GM23338 (cell line): Measurements from ENCODE around the gene TMEM231. TPM values are rescaled to one million over a fixed set of nuclear protein-coding genes. Genes with fewer than 3 reads are reported as not detected.
A peak's percentile ranks its signal among the peaks of the same experiment; 100 is the strongest.

Experiments used
- ATAC-seq: fragments of 200-7000 bp; cut with Tn5 transposase; 3 replicates; pipeline ENCODE4 v1.9.1; 2020
- DNase-seq: peaks from one replicate; pipeline ENCODE4 v3.0.0-alpha.2; 2015; ENCODE audit warnings: low spot score
- H2AFZ ChIP-seq: fragments of 200-600 bp; sonication (generic); 2 replicates; pipeline ENCODE4 v1.8.0; 2016; ENCODE audit warnings: antibody characterized with exemption, mild to moderate bottlenecking, moderate library complexity
- H3F3A ChIP-seq: fragments of 200-600 bp; sonication (generic); replicated peaks from 2 replicates; pipeline ENCODE4 v1.8.0; 2017; ENCODE audit warnings: antibody characterized with exemption, mixed run types, low read depth
- H3K27ac ChIP-seq: fragments of 200-600 bp; sonication (generic); 2 replicates; pipeline ENCODE4 v1.6.1; 2016; ENCODE audit warnings: low read depth
- H3K27me3 ChIP-seq: fragments of 200-600 bp; sonication (generic); 2 replicates; pipeline ENCODE4 v1.8.0; 2016; ENCODE audit warnings: mild to moderate bottlenecking, mixed run types, moderate library complexity; ENCODE audit not compliant: insufficient read depth
- H3K36me3 ChIP-seq: fragments of 200-600 bp; sonication (generic); 2 replicates; pipeline ENCODE4 v1.8.0; 2016; ENCODE audit warnings: mild to moderate bottlenecking; ENCODE audit not compliant: insufficient read depth
- H3K4me1 ChIP-seq: fragments of 200-600 bp; sonication (generic); 2 replicates; pipeline ENCODE4 v1.8.0; 2016; ENCODE audit warnings: mild to moderate bottlenecking, moderate library complexity; ENCODE audit not compliant: insufficient read depth
- H3K4me2 ChIP-seq: fragments of 200-600 bp; sonication (generic); 2 replicates; pipeline ENCODE4 v1.7.1; 2017; ENCODE audit warnings: mixed run types
- H3K4me3 ChIP-seq: fragments of 200-600 bp; sonication (generic); 2 replicates; pipeline ENCODE4 v1.6.1; 2016; ENCODE audit warnings: mixed run types
- H3K79me2 ChIP-seq: fragments of 200-600 bp; sonication (generic); replicated peaks from 2 replicates; pipeline ENCODE4 v1.8.0; 2017; ENCODE audit warnings: mild to moderate bottlenecking; ENCODE audit not compliant: insufficient read depth
- H3K9me2 ChIP-seq: fragments of 200-600 bp; sonication (generic); 2 replicates; pipeline ENCODE4 v1.8.0; 2017; ENCODE audit not compliant: insufficient read depth
- H4K20me1 ChIP-seq: fragments of 200-600 bp; sonication (generic); replicated peaks from 2 replicates; pipeline ENCODE4 v1.8.0; 2017; ENCODE audit warnings: mild to moderate bottlenecking; ENCODE audit not compliant: insufficient read depth
- H3K27ac Mint-ChIP-seq: 2 replicates; pipeline ENCODE4 v1.8.0; 2020; ENCODE audit warnings: inconsistent platforms, mild to moderate bottlenecking, moderate library complexity, mixed read lengths
- H3K27me3 Mint-ChIP-seq: 3 replicates; pipeline ENCODE4 v1.8.0; 2022; ENCODE audit warnings: low read depth, mild to moderate bottlenecking, moderate library complexity, mixed read lengths, inconsistent platforms; ENCODE audit not compliant: insufficient read depth, poor library complexity
- H3K36me3 Mint-ChIP-seq: 3 replicates; pipeline ENCODE4 v1.8.0; 2021; ENCODE audit warnings: low read depth, mild to moderate bottlenecking, inconsistent platforms, moderate library complexity, mixed read lengths
- H3K4me1 Mint-ChIP-seq: 3 replicates; pipeline ENCODE4 v1.8.0; 2020; ENCODE audit warnings: mild to moderate bottlenecking, inconsistent platforms, mixed read lengths
- H3K4me3 Mint-ChIP-seq: 3 replicates; pipeline ENCODE4 v1.8.0; 2021; ENCODE audit warnings: moderate library complexity, mild to moderate bottlenecking, inconsistent platforms, mixed read lengths
- H3K9me3 Mint-ChIP-seq: 3 replicates; pipeline ENCODE4 v1.8.0; 2020; ENCODE audit warnings: moderate library complexity, mild to moderate bottlenecking, inconsistent platforms, mixed read lengths
- ETS1 ChIP-seq: IDR thresholded peaks from 2 replicates; pipeline ENCODE4 v1.6.1; 2016; ENCODE audit warnings: antibody characterized with exemption
- JUNB ChIP-seq: IDR thresholded peaks from one replicate; pipeline ENCODE4 v1.6.1; 2016; ENCODE audit warnings: antibody characterized with exemption; ENCODE audit not compliant: unreplicated experiment
- NANOG ChIP-seq: IDR thresholded peaks from 2 replicates; pipeline ENCODE4 v1.6.1; 2016; ENCODE audit warnings: antibody characterized with exemption, borderline replicate concordance
- POLR2AphosphoS5 ChIP-seq: IDR thresholded peaks from 2 replicates; pipeline ENCODE4 v1.6.1; 2016; ENCODE audit warnings: antibody characterized with exemption, low read depth
- REST ChIP-seq: IDR thresholded peaks from one replicate; pipeline ENCODE4 v1.6.1; 2018; ENCODE audit warnings: antibody characterized with exemption; ENCODE audit not compliant: unreplicated experiment
- ZNF114 ChIP-seq: fragments of 250-450 bp; sonication (Bioruptor Pico); IDR thresholded peaks from 2 replicates; pipeline ENCODE4 v1.5.0; 2020; ENCODE audit warnings: mild to moderate bottlenecking, moderate library complexity
- ZNF462 ChIP-seq: fragments of 250-450 bp; sonication (Bioruptor Pico); IDR thresholded peaks from 2 replicates; pipeline ENCODE4 v1.5.0; 2020; ENCODE audit warnings: mild to moderate bottlenecking, moderate library complexity
- polyA plus RNA-seq: library from polyadenylated mRNA; unstranded; fragments of >200 nt; fragmentation: Nextera tagmentation; extraction: Ambion mirVana; gene quantifications from 2 replicates; pipeline ENCODE4 v1.2.1, GENCODE V29; 2016
- total RNA-seq: library from RNA; depleted of rRNA; stranded (reverse); fragments of >200 nt; shearing (Covaris generic); gene quantifications from 2 replicates; pipeline ENCODE4 v1.2.3, GENCODE V29; 2014

TMEM231 gene
- total and polyA plus RNA-seq, 2 experiments from 2014 or later, result 5.3 to 19.9 TPM

GRCh38 chr16:75567911-75568310, 11.9 kb upstream of the TMEM231 start (continued):
- TF ChIP-seq ZNF462 (no peak), JUNB (no peak), ZNF114 (no peak), NANOG (no peak), POLR2AphosphoS5 (no peak), REST (no peak)

- Histone ChIP-seq H3K4me2 (peak overlapping the region; percentile 99), H3K4me3 (peak overlapping the region; percentile 99), H3K27me3 (no peaks in the 10 kb centered on the region), H4K20me1 (peaks cover 17% of the 10 kb centered on the region), H3F3A (peaks cover 3% of the 10 kb centered on the region; the same call in 1 of the 2 replicates), H3K9me2 (no peaks in the 10 kb centered on the region), H3K79me2 (peaks cover 21% of the 10 kb centered on the region), H3K27ac (no peak overlapping the region), H3K4me1 (peaks cover 24% of the 10 kb centered on the region), H2AFZ (0 out of 2 replicates have a peak overlapping the region, but pooled peaks have one; percentile 84), H3K36me3 (peaks cover 24% of the 10 kb centered on the region; the same call in 1 of the 2 replicates)
- Mint-ChIP-seq H3K4me3 (peak overlapping the region; percentile 93), H3K9me3 (no peaks in the 10 kb centered on the region), H3K27me3 (peaks cover 10% of the 10 kb centered on the region), H3K36me3 (peaks cover 23% of the 10 kb centered on the region), H3K4me1 (peaks cover 27% of the 10 kb centered on the region), H3K27ac (no peak overlapping the region)
- ATAC-seq (peak; percentile 50), DNase-seq (peak; percentile 64)
- TF ChIP-seq ETS1 (no peak), REST (peak; percentile 61)
These were observed 10.8 kb upstream of the TMEM231 start for GRCh38 chr16:75566758-75567255.
